GM21526 (cell line): ENCODE data around the gene FTCDNL1.

Experiments
- ATAC-seq: cut with Tn5 transposase; IDR thresholded peaks from one replicate; pipeline ENCODE4 v1.9.1; 2021; ENCODE audit warnings: moderate library complexity; ENCODE audit not compliant: unreplicated experiment, low FRiP score

The FTCDNL1 gene

DNA sequence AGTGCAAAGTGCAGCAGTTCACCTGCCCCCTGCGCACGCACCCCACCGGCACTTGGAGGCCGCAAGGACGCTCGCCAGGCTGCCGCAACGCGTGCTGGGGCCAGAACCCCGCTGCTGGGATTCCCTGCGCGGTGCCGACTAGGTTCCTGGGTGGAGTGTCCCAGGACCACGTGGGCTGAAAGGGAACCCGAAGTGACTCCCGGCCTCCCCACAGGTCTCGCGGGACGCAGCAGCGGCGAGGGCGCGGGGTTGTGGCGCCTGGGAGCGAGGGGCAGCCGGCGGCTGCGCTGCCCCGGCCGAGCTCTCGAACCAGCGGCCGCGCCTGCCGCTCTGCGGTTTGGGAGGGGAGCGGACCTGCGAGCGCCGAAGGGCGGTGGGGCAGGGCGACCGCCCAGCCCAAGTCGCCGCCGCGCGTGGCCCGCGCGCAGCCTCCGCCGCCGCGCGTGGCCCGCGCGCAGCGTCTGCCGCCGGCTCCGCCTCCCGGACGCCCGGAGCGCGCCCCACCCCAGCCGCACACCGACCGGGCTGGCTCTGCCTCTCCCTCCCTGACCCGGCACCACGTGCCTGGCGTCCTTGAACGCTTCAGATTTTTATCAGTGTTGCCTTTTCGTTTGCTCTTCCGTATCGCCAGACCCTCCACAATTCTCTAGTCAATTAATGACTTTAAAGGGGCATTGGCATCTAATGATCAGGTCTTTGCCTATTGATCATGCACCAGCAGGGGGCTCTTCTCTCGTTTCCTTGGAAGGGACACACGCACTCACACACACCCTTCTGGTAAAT lies at the start of gene FTCDNL1:
TSS of gene FTCDNL1 (minus strand) at position 475 of the 783 bp plus-strand sequence. CDS start 2,230 bp downstream, outside the sequence.
- ATAC-seq: peak; percentile 98

DNA sequence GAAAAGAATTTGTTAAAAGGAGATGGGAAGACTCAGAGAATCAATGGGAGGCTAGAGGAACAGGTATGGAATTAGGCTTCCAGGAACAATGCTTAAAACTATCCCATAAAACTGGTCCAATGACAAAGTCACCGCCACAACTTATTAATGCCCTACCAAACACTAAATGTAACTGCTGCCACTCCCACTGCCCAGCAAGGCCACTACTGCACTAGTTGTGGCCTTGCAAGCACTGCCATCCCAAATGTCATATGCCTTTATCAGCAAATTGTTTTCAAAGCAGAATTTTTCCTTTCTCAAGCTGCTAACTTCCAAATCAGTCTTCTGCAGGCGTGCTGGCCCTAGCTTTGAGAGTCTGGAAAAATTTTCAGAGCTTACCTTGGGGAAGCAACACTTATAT lies 45.6 kb upstream of the FTCDNL1 start:
- ATAC-seq: no peak

DNA sequence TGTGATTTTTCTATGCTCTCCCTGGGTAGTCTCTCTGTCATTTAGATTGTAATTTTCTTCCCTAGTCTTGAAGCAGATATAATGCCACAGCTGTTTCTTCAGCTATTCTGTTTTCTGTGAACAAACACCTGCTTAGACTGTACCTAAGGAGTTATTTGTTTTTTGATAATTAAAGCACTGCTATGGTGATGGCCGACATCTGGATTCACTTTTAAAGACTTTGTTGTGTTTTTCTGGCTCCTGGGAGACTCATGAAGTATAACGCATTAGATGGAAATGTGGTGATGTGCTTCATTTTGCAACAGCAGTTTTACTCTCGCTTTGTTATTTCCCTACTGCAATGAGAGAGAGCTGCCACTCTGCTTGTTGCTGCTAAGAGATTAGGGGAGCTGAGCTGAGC lies 44.4 kb upstream of the FTCDNL1 start:
- ATAC-seq: no peak

DNA sequence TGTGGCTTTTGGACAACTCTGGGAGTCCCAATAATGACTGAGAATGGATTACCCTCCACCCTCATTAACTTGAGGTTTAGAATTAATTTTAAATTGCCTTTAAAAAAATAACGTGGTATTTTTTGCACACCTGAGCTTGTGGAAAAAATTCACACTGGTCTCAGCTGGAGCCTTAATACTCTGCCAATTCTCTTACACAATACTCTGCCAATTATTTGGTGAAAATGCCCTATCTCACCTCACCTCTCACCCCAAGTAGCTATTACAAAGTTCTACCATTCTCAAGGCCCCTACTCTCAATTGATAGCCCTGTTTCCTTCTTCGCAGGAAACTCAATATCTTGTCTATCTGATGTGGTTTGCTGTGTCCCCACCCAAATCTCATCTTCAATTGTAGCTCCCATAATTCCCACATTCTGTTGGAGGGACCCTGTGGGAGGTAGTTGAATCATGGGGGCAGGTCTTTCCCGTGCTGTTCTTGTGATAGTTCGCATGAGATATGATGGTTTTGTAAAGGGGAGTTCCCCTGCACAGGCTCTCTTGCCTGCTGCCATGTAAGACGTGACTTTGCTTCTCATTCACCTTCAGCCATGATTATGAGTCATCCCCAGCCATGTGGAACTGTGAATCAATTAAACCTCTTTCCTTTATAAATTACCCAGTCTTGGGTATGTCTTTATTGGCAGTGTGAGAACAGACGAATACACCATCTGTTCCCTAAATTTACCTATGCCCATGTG lies 32.7 kb upstream of the FTCDNL1 start:
- no peak for ATAC-seq

DNA sequence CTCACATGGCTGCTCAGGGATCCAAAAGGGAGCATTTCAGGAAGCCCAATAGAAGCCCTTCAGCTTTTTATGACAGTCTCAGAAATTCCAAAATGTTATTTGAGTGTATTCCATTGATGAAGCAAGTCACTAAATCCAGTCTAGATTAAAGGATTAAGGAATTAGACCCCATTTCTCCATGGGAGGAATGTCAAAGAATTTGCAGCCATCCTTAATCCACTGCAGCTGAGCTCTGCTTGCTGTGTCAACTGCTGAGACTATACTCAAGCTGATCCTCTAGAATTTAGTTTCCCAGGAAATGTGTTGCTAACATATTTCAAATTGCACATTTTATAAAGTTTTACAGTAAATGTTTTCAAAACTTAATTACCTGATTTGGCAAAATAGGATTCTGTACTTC lies 31.7 kb upstream of the FTCDNL1 start:
- ATAC-seq: no peak

DNA sequence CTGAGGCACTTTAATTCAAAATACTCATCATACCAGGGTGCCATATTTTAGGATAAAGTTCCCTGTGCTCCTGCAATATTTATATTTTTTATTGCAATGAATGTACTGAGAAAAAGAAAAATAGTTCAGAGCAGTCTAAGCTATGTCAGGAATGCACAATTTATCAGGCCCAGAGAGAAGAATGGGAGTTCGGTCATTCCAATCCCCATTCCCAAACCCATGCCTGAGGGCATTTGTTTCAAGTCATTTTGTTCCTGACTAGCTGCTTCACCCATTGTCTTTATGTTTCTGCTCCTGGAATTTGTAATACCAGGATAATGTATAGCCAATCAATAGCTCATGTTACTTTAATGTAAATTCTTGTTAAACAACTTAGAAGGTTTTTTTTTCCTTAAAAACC lies 24.4 kb upstream of the FTCDNL1 start:
- no peak for ATAC-seq

DNA sequence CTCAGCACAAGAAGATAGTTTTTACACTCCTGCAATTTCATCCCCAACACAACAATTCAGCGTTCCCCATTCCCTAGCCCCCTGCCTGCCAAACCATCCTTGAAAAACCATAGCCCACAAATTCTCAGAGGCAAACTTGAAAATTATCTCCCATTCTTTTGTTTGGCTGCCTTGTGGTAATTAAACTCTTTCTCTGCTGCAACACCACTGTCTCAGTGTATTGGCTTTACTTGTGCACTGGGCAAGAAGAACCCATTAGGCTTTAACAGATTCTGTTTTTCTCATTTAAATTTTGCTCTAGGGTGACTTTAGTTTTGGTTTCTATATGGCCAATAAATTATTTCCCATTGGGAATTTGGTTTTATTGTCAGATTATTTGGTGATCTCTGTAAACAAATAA lies 23.2 kb upstream of the FTCDNL1 start:
- no peak for ATAC-seq

DNA sequence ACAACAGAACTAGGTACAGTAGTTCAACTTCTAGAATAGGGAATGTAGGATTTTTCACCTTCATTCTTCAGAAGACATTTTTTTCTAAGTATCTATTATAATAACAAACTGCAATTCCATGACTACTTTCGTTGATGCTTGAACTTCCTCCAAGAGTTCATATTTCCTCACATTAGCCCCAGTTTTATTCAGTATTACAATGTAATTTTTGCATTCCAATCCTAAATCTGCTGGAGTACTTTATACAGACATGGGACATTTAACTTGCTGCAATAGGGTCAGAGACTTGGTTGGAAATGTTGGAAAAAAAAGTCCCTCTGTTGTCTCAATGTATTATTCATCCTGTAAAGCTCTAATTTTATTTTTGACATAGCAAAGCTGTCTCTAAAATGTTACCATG lies 19.6 kb upstream of the FTCDNL1 start:
- ATAC-seq: no peak

DNA sequence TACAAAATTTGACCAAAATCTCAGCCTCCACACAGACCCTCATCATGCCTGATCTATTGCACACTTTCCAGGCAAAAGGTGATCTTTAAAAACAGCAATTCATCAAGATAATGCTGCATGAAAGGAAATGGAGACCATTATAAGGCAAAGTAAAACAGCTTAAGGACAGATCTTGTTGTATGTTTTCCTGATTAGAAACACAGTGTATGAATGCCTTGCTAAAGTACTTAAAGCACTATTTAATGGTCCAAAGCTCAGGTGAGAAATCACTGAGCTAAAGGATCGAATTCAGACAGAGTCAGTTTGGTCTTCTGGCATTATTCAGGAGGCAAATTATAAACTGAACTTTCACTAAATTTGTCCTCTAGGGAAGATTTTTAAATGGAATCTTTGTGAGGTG lies 18.7 kb upstream of the FTCDNL1 start:
- no peak for ATAC-seq

DNA sequence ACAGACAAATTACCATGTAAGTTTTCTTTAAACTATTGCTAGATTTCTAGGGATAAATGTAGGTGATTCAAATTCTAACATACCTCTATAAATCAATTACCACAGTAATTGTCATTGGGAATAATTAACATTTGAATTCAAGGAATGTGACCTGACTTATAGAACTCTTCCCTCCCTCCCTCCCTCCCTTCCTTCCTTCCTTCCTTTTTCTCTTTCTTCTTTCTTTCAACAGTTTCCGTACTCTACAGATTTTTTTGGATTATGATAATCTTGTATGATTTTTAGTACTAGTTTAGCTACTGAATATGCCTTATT lies 18.2 kb upstream of the FTCDNL1 start:
- no peak for ATAC-seq

DNA sequence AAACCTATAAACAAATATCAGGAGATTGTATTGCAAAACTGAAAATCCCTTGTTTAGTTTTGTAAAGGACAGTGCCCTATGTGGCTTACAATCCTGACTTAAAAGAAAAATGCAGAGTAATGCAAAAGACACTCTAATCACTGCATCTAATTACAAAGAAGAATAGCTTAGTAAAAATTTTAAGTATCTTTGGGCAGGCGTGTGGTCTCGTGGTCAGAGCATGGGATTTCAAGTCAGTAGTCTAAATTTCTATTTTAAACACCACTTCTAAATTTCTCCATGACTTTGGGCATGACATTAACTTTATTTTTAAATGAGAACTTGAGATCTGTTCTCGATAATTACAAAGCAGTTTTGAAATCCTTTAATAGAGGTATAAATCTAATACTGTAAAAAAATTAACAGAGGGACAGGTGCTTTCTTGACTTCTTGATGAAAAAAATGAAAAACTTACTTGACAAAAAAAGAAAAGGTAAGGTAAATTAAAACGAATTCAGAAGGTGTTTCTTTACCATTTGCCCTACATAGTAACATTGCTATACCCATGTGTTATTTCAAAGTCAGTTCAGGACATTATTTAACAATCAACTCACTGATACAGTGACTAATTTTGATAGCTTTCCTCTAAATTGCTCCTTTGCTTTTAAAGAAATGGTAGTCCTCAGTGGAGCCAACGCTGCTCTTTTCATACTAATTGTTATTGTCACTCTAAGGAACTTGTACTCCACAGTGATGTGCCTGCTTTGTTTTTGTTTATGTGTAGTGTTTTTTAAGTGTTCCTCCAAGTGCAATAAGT lies 17.6 kb upstream of the FTCDNL1 start:
- no peak for ATAC-seq

DNA sequence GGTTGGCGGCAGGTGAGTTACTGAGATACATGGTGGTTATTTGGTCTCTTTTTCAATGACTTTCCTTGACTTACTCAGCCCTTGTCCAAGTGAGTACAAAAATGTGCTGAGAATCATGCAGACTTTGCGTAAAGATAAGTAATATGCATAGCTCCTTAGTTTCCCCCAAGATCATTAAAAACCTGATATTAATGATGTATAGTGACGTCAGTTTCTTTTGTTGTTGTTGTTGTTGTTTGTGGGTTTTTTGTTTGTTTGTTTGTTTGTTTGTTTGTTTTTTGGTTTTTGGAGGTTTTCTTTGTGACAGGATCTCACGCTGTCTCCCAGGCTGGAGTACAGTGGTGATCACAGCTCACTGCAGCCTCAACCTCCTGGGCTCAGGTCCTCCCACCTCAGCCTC lies 14.9 kb upstream of the FTCDNL1 start:
- ATAC-seq: no peak

DNA sequence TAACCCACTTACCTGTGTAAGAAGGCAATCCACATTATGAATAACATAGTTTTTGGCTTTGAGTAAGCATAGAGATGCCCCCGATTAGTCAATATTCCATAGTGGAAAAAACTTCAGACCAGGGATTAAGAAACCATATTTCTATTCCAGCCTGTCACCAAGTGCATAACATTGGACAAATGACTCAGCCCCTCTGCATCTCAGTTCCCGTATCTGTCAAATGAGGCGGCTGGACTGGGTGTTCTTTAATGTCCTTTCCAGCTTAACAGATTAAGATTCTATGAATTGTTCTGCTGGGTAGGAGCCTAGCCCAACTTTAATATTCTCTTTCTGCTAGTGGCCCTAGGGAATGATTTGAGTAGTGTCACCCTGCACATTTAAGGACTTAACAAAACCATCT lies 11.8 kb upstream of the FTCDNL1 start:
- ATAC-seq: no peak

- ATAC-seq: no peak
Observed at GRCh38 chr2:199861132-199861774, 10.3 kb upstream of the FTCDNL1 start.

DNA sequence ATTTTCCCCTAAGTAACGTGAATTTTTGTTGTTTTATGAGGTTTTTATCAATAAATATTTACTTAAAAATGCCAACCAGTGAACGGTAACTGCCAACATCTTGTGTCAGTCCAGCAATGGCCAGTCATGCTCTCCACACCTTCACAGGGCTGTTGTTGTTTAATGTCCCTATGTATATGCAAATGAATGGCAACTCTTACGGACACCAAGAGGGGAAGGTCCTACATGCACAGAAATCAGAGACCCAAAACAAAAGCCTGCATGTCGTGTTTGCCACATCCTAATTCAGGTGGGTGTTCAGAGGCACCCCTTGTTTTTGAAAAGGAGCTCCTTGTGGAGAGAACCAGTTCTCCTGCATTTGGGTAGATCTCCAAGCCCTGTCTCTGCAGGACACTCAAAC lies 4.8 kb upstream of the FTCDNL1 start:
- ATAC-seq: no peak

DNA sequence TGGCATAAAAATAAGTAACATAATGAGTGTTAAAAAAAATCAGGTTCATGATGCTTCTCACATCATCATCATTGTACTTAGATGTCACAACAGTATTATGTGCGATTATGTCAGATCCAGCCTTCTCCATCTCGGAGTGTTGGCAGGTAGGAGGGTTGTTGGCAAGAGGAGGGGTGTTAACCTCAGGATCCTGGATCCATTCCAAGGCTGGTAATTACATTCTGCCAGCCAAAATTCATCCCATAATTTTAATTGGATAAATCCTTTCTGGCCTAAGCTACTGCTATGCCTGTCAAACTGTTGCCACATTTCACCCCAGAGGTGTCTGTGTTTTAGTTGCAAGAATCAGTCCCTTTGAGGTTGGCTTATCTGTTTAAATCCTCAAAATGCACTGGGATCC lies 891 bp upstream of the FTCDNL1 start:
- no peak for ATAC-seq

GRCh38 chr2:199851501-199851810 lies 464 bp upstream of the FTCDNL1 start:
- ATAC-seq: no peak

DNA sequence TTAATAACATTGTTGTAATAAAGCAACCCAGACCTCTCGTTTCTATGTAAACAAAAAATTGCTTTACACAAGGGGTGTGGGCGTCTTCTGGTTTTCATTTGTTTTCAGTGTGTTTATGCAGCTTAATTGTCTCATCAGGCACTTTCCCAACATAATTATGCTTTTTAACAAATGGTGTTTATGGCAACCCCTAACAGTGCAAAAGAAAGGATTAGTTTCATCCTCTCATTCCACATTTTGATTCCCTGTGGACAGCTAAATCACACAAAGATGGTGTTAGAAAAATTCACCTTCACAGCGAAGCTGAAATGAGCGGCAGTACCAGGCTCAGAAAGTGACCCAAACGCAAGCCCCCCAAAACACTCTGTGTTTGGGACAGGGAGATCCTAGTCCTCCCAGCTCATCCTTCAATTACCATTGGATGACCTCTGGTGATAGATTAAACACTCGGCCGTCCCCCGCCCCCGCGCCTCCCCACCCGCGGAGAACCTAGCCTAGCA lies 724 bp downstream of the FTCDNL1 start:
- no peak for ATAC-seq

- ATAC-seq: no peak
Observed at GRCh38 chr2:199848389-199849130, 2.4 kb downstream of the FTCDNL1 start.

GRCh38 chr2:199847181-199847864 lies 3.7 kb downstream of the FTCDNL1 start:
- no peak for ATAC-seq
